Measurements from ENCODE around the gene NBPF3.

- TF ChIP-seq YY1 (IDR thresholded peaks at IDR 0.05; ENCODE audit: insufficient read depth, insufficient read length): no peak
- TF ChIP-seq SUZ12 (IDR thresholded peaks at IDR 0.05; ENCODE audit: extremely low read depth, insufficient read depth, insufficient read length): no peak
- no peak for TF ChIP-seq ZNF274 (IDR thresholded peaks at IDR 0.05; ENCODE audit: low read depth, low read length)
These were observed 4.1 kb upstream of the NBPF3 start for GRCh38 chr1:21435646-21436487.
